ENCODE measurements around the gene HSD17B8. TPM values are rescaled to one million over a fixed set of nuclear protein-coding genes. Genes with fewer than 3 reads are reported as not detected.

The HSD17B8 gene
- 2.7 and 8.9 TPM in 2 replicates for total RNA-seq

GRCh38 chr6:33204415-33205190, at the start of gene HSD17B8:
HSD17B8 (plus strand) TSS chr6:33204655; CDS start chr6:33204669, 14 bp downstream.

GRCh38 chr6:33192105-33192646, 12.3 kb upstream of the HSD17B8 start, which contains the start of gene COL11A2:
COL11A2 (minus strand) TSS chr6:33192467; CDS start chr6:33192240, 227 bp downstream.

GRCh38 chr6:33200219-33201146, 4.0 kb upstream of the HSD17B8 start, which contains the start of the genes RXRB and SLC39A7:
RXRB (minus strand) TSS chr6:33200665; CDS start chr6:33200476, 189 bp downstream.
SLC39A7 (plus strand) TSS chr6:33200867; CDS start chr6:33201246, 379 bp downstream.

GRCh38 chr6:33208091-33208967, 3.9 kb downstream of the HSD17B8 start, which contains the start of gene RING1:
RING1 (plus strand) TSS chr6:33208500; CDS start chr6:33208823, 323 bp downstream.

Other genes with a start within 250 kb of the HSD17B8 start
- 95.3 and 96.0 TPM in 2 replicates for gene BRD2, start 236.1 kb upstream of the HSD17B8 start, total RNA-seq
- gene HLA-DOA, start 195.1 kb upstream of the HSD17B8 start, total RNA-seq = not detected in 2 replicates
- 0.55 and 4.0 TPM in 2 replicates for gene HLA-DPA1, start 131.0 kb upstream of the HSD17B8 start, total RNA-seq
- 6.8 and 21.1 TPM in 2 replicates for gene HLA-DPB1, start 128.7 kb upstream of the HSD17B8 start, total RNA-seq
- gene COL11A2, start 12.2 kb upstream of the HSD17B8 start, total RNA-seq = 0.11 and 0.12 TPM in 2 replicates
- gene RXRB, start 4.0 kb upstream of the HSD17B8 start, total RNA-seq = 23.9 and 25.0 TPM in 2 replicates
- 129 and 159 TPM in 2 replicates for gene SLC39A7, start 3.8 kb upstream of the HSD17B8 start, total RNA-seq
- gene RING1, start 3.8 kb downstream of the HSD17B8 start, total RNA-seq = 26.7 and 34.0 TPM in 2 replicates
- 35.0 and 35.6 TPM in 2 replicates for gene VPS52, start 67.2 kb downstream of the HSD17B8 start, total RNA-seq
- 3,212 and 3,760 TPM in 2 replicates for gene RPS18, start 67.4 kb downstream of the HSD17B8 start, total RNA-seq
- gene B3GALT4, start 72.5 kb downstream of the HSD17B8 start, total RNA-seq = 4.4 and 5.3 TPM in 2 replicates
- 79.9 and 102 TPM in 2 replicates for gene WDR46, start 84.6 kb downstream of the HSD17B8 start, total RNA-seq
- gene PFDN6, start 84.9 kb downstream of the HSD17B8 start, total RNA-seq = 38.9 and 42.8 TPM in 2 replicates
- 20.1 and 23.9 TPM in 2 replicates for gene RGL2, start 94.3 kb downstream of the HSD17B8 start, total RNA-seq
- gene TAPBP, start 109.4 kb downstream of the HSD17B8 start, total RNA-seq = 33.0 and 49.9 TPM in 2 replicates
- 19.5 and 24.2 TPM in 2 replicates for gene ZBTB22, start 113.1 kb downstream of the HSD17B8 start, total RNA-seq
- gene DAXX, start 118.3 kb downstream of the HSD17B8 start, total RNA-seq = 24.7 and 70.2 TPM in 2 replicates
- 15.0 and 57.7 TPM in 2 replicates for gene KIFC1, start 187.2 kb downstream of the HSD17B8 start, total RNA-seq
- gene PHF1, start 206.4 kb downstream of the HSD17B8 start, total RNA-seq = 23.0 and 29.7 TPM in 2 replicates
- 109 and 129 TPM in 2 replicates for gene CUTA, start 213.5 kb downstream of the HSD17B8 start, total RNA-seq
- gene SYNGAP1, start 215.4 kb downstream of the HSD17B8 start, total RNA-seq = 4.6 and 6.0 TPM in 2 replicates
- 5.0 and 5.7 TPM in 2 replicates for gene ZBTB9, start 249.9 kb downstream of the HSD17B8 start, total RNA-seq

All from uterine smooth muscle cell (primary cell).